Esophagus mucosa (tissue), 1 donor: ENCODE results near the gene ITK. TPM values are rescaled to one million over a fixed set of nuclear protein-coding genes. Genes with fewer than 3 reads are reported as not detected.
"Not testable (repeated sequence)": the region's sequence is repeated elsewhere in the genome, so short reads cannot be mapped to it uniquely, and the experiment has no call there.

Source experiments
- ATAC-seq: fragments of 200-7000 bp; cut with Tn5 transposase; one replicate; pipeline ENCODE4 v1.9.1; 2020
- total RNA-seq: library from RNA; stranded (reverse); gene quantifications from one replicate; pipeline ENCODE4 v1.2.4, GENCODE V29; 2023
- donor health status: DM: yes; HTN: yes; CAD: no.

The ITK gene
- total RNA-seq, 1 donor from 2014 or later, result 0.40 TPM

DNA sequence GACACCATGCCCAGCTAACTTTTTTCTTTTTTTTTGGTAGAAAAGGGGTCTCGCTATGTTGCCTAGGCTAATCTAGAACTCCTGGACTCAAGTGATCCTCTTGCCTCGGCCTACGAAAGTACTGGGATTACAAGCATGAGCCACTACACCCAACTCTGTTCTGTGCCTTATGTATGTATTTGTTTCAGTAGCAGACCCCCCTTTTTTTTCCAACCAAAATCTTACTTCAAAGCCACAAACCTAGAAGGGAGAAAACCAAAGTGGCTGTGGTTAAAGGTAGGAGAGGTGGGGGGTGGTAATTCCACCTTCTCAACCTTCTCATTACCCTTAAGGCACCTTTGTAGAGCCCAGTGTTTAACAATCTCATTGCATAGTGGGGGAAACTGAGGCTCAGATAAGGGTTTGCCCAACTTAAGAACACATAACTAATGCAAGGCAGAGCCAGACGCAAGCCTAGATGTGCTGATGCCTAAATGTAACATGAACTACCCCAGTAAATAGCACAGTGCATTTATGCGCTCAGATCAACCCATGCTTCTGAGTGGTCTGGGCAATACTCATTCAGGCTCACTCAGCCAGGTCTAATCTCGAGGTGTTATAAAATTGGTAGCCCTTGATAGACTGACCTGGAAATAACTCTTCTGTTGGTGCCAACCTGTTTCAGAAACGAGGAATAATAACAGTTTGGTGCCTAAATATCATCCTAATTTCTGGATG lies 33.0 kb downstream of the ITK start:
- no peak for ATAC-seq

DNA sequence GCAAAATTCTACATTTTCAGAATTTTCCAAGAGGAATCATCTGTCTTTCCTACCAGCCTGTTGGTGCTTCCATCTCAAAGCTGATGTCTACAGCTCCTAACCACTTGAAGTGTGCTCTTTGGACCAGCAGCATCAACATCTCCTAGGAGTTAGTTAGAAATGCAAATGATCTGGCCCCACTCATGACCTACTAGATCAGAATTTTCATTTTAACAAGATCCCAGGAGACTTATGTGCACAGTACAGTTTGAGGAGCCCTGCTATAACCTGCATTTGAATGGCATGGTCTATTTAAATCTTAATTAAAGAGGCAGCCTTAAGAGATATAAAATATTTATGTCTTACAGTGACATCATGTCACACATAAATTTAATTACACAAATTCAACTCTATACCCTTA lies 33.8 kb downstream of the ITK start:
- ATAC-seq, result no peak

DNA sequence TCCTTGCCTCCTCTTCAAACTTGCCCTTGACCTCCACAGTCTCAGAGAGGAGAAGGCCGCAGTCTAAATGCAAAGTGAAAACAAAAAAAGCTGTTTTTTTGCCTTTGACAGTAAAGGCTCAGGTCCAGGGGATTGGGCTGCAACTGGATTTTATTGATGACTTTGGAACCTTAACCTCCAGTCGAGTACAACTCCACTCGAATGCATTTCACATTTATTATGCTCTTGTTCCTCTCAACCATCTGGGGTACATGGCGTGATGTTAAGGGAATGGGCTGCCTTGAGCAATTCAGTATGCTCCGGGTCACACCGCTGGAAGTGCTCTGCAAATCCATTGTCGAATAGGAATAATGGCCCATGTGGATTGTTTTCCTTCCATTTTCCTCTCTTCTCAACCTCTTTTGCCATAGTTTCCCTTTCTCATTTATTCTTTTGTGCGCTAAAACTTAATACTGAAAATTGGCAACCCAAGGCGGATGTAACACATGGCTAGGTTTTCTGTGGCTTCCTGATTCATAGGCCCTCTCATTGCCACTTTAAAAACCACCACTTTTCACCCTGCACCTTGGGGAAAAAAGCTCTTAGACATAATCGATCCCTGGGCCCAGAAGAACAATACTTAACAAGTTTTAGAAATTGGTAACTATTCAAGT lies 34.3 kb downstream of the ITK start:
- no peak for ATAC-seq

DNA sequence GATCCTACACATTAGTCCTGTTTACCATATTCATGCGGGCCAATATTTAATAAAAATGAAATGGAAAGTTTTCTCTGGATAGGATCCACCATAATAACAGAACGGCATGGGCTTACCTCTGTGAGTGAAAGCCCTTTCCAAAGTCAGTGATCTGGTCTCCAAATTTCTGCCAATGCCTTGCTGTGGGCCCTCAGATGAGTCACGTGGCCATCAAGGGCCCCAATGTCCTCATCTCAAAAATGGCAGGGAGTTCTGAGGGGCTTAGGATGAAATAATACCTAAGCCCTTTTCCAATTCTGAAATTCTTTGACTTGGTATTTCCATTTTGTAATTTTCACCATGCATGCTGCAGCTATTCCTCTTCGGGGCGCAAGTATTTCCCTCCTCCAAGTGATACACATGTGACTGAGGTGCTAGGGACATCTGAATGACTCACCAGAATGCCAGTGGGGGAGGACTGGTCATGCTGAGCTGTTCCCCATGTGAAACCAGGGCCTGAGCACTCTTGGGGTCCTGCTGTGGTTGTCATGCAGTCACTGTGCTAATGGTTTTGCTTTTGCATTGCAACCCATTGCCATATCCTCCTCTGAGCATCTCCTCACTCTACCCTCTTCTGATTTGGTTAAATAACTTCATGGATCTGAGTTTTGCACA lies 35.0 kb downstream of the ITK start:
- no peak for ATAC-seq

DNA sequence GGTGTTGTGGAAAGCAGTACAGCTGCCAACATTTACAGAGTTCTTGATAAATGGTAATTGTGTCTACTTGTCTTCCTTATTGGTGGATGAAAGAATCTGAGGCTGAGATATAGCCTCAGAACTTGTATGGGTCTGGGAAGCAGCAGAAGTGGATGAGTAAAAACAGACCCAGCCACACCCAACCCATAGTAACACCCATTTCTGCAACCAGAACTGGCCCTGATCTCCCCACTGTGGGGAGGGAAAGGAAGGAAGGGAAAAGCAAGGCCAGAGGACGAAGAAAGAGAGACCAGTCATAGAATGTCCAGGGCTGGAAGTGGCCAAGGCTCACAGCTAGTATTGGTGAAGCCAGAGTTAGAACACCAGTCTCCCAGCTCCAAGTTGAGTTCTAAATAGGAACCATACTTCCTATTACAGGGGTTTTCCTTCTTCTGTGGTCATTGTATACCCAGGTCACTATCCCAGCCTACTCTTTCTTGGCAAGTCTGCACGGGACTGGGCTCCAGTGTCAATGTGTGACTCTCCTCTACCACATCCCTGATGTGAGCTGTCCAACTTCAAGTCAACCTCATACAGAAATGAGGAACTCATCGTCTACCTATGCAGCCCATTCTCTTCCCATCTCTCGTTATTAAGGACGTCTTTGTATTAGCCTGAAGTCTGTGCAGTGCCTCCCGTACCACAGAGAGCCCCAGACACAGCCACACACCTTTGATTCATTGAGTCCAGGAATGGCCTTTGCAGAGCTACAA lies 35.9 kb downstream of the ITK start:
- ATAC-seq, result no peak

DNA sequence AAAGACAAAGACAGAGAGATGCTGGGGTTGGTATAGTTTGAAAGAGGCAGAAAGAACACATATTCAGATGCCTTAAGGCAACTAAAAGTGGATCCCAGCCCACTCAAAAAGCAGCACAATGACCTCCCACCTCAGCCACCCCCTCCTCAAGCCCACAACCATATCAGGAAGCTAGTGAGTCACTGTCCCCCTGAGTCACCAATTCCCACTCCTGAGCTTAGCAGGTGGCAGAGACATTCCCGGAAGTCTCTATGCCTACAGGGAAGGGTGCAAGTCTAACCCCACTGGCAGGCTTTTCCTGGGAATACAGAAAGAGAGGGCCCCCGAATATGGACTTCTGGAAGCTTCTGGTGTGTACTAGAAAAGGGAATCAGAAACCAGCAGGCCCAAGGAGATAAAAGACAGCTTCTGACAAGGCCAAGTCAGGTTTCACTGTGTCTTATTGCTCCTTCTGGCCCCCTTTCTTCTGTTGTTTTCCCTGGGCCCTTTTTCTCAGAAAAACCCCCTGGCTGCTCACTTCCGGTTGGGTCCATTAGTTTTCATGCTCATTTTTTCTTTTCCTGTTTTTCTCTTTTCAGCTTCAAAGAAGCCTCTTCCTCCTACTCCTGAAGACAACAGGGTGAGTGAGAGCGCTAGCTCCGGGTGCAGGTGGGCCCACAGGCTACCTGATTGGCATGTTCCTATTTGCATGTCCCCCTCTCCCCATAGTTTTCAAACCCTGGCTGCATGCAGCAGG lies 36.8 kb downstream of the ITK start:
- no peak for ATAC-seq

DNA sequence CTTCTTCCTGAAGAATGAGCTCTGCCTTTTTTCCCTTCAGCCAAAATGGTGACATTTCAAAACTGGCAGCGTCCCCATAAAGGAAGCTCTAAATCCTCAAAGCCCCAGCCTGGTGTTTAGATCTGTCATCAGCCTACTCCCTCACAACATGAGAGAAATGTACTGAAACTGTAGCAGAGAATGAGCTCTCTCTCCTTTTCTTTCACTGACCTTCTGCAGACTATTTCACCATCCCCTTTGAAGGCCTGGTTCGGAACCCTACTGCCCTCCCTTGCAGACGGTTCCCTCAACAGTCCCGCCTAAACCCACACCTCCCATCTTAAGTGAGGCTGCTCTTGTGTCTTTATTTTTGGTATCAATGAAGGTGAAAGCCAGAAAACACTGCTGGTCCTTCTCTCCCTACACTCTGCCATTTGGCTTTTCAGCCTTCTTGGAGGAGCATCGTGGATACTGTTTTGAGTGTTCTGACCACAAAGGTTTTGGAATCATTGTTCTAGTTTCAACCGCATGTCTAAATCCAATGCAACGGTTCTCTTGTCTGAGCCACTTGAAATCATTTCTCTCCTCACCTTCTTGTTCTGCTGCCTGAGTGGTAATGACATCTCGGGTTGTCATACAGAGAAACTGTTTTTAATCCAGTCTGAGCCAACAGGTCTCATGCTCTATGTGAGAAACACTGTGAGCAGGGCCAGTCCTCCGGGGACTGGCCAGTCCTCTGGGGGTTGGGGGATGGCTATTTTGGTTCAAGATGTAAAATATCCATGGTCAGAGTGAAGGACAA lies 39.0 kb downstream of the ITK start:
- no peak for ATAC-seq

DNA sequence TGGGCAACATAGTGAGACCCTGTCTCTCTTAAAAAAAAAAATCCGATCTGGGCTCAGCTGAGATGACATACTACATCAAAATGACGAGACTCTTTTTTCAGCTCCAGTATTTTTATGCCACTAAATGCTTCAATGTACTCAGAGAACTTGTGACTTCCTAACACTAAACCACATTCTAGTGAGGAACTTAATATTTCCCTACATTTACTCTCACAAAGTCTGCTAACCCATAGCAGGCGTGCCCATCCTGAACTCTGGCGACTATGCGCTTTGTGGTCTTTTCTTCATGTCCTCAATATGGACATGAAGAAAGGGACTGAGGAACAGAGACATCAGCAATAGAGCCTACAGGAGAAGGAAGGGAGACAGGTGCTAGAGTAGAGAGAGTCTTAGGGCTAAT lies 41.3 kb downstream of the ITK start:
- no peak for ATAC-seq

DNA sequence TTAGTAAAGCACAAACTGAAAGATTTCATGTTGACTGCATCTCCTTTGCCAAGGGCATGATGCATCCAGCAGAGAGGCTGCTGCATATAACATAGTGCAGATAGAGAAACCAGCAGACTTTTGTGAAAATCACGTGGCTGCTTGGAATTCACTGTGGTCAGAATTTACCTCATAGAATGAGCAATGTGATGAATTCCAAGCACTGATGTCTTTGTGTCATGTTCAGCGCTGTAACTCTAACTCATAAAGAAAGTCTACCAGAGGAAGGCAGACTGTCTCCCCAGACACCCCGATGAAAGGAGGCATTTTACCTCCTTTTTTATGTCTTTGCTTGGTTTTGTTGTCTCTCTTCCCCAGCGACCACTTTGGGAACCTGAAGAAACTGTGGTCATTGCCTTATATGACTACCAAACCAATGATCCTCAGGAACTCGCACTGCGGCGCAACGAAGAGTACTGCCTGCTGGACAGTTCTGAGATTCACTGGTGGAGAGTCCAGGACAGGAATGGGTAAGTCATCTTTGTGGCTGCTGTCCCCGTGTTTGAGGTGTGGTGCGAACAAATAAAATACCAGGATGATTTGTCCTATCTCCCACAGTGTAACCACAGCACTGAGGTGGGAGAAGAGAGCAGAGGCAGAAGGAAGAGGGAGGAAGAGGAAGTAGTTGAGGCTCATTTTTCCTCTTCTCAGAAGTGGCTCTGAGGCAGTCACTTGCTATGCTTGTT lies 42.0 kb downstream of the ITK start:
- ATAC-seq, result no peak

DNA sequence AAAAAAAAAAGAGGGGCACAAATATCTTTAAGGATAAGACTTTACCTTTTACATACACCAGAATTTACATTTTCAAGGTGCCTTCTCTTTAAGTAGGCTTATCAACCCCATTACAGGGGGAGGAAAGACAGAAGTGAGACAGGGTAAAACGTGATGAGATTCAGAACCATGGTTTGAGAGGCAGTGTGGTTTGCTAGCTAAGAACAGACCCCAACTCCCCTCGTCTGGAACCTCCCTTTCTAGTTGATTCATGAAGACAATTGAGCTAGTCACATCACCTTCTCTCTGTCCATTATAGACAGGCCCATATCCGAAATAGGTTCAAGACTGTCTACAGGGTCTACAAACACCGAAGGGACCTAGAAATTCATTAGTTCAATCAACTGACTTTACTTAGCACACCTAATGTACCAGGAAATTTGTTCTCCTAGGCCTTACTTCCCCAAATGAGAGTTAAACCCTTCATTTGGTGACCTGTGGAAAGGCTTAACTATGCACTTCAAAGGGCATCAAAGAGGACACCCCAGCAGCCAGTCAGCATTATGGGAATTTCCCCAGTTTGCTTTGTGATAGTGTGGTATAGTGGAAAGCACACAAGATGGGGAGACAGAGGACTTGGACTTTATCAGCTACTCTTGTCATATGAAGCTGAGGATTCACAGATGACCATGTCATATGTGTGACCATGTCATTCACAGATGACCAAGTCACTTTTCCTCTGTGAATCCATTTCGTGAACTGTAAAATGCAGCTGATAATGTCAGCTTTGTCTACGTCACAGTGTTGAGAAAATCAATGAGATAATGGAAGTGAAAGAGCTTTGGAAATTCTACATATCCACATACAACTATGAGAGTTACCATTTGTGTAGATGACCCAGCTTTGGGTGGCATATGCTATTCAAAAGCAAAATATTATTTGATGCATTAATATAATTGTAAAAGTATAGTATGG lies 45.1 kb downstream of the ITK start:
- no peak for ATAC-seq

DNA sequence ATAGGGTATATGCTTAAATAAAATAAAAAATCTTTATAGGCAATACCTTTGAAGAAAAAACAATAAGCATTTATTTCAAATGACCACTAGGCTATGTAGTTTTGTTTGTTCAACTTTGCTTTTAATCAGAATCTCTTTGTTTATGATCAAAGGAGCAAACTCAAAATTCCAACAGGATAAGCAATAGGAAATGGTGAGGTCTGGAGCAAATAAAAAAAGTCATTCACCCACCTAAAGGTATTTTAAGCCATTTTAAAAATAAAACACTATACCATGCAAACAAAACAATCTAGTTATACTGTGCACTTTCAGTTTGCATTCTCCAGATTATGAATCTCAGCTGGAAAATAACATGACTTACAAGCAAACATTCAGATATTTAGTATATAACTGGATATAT lies 50.0 kb downstream of the ITK start:
- no peak for ATAC-seq

DNA sequence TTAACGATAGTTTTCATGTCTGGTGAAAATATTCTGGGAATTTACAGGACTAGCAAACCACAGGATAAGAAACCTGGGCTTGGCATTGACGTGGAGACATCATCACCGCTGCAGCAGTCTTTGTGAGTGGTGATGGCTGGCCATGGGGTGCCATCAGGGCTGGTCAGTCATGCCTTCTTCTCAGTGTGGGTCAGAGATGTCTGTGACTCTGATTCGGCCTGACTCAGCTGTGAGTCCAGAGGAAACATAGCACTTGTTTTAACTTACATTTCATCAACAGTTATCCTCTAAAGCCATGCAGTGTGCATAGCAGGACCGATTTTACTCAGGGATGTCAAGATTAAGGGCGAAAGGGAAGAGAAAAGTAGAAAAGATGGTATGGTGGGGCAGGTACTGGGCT lies 52.1 kb downstream of the ITK start:
- ATAC-seq, result no peak

DNA sequence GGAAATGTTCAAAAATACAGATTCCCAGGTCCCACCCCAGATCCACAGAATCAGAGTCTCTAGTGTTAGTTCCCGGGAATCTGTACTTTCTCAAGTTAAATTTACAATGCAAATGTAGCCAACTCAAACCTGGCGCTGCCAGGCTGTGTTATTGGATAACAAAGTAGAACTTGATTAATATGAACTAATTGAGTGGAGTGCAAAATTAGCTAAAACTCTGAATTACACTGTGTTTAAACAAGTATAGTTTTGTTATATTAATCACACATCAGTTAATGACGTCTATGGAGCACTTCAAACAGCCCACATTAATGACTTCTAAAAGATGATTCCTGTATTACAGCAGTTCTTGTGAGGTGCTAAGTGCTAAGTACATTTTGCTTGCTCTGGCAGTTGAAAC lies 52.9 kb downstream of the ITK start:
- ATAC-seq, result no peak

DNA sequence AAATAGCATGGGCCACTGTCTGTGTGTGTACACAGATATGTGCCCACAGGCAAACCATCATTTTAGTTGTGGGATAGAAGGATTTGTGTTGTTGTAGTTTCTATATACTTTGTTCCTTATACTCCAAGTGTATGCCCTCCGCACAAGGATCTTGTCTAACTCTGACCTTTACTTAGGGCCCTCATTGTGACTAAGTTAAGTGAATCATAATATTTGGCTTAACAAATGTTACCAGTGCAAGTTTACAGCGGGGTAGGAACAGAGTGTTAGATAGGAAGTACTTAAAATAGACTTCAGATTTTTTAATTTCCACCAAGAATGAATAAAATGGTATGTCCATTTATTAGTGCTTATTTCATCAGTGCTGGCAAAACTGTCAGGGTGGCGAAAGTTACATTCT lies 55.8 kb downstream of the ITK start:
- ATAC-seq, result no peak

DNA sequence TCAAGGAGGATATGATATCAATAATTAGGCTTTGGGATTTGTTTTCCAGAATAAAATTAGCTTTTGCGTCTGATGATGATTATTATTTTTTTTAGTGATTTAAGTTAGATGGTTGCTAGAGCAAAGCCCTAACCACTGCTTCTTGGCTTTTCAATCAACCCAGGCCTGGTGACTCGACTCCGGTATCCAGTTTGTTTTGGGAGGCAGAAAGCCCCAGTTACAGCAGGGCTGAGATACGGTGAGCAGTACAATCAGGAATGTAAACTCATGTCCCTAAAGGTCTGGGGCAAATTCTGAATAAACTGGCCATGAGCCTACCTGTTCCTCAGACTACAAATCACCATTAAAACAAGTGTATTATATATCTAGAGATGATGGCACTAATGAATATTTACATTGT lies 60.8 kb downstream of the ITK start:
- ATAC-seq, result no peak

DNA sequence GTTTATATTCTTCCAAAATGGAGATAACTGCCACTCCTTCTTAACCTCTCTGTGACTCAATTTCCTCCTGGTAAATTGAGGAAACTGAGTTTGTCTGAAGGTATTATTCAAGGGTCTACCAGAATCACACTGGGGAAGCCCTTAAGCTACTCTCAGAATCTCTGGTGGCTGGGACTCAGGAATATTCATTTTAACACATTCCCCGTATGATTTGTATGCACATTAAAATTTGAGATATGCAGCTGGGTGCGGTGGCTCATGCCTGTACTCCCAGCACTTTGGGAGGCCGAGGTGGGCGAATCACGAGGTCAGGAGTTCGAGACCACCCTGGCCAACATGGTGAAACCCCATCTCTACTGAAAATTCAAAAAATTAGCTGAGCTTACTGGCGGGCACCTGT lies 64.1 kb downstream of the ITK start:
- ATAC-seq, result not testable (repeated sequence)

DNA sequence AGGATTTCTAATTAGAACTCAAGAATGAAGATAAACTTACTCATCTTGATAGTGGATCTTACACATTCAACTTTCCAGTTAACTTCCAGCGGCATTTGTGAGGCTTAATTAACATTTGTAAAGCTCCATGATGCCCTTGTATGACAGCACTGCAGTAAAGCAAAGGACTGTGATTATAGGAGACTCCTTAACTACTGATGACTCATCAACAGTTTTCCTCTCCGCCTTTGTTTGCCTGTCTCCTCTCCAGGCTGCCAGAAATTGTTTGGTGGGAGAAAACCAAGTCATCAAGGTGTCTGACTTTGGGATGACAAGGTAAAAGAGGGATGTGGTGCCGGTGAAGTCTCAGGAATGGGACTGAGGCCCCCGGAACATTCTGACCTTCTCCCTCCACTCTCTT lies 64.8 kb downstream of the ITK start:
- ATAC-seq, result no peak

DNA sequence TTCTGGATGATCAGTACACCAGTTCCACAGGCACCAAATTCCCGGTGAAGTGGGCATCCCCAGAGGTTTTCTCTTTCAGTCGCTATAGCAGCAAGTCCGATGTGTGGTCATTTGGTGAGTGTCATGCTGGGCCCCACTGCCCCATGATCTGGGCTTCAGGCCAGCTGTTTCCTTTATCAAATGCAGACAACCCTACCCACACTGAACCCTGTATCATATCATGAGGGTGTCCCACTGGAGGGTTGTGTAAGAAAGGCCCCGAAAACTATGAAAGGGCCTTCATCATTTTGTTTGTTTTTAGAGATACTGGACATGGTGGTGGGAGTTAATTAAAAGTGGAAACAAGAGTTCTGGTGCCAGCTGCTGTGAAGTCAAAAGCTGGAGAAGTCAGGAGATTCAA lies 65.2 kb downstream of the ITK start:
- no peak for ATAC-seq

DNA sequence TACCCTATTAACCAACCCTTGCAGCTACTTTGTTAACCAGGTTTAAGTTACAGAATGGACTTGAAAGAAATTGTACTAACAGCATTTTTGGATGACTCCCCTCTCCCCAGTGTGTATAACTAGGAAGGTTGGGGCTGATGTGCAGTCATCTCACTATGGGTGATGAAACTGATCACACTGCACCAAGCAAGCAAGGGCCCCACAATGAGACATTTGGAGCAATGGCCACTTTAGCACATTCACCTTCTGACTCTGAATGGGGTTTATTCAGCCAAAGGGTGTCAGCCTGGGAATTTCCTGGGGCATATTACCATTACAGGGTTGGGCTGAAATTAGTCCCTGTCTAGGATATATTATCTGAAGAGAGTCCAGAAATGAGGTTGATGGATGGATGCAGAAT lies 66.6 kb downstream of the ITK start:
- no peak for ATAC-seq
